ENCODE results near the gene ZNF512B.
"Not testable (repeated sequence)": the region's sequence is repeated elsewhere in the genome, so short reads cannot be mapped to it uniquely, and the experiment has no call there.

ZNF512B gene, protein sequence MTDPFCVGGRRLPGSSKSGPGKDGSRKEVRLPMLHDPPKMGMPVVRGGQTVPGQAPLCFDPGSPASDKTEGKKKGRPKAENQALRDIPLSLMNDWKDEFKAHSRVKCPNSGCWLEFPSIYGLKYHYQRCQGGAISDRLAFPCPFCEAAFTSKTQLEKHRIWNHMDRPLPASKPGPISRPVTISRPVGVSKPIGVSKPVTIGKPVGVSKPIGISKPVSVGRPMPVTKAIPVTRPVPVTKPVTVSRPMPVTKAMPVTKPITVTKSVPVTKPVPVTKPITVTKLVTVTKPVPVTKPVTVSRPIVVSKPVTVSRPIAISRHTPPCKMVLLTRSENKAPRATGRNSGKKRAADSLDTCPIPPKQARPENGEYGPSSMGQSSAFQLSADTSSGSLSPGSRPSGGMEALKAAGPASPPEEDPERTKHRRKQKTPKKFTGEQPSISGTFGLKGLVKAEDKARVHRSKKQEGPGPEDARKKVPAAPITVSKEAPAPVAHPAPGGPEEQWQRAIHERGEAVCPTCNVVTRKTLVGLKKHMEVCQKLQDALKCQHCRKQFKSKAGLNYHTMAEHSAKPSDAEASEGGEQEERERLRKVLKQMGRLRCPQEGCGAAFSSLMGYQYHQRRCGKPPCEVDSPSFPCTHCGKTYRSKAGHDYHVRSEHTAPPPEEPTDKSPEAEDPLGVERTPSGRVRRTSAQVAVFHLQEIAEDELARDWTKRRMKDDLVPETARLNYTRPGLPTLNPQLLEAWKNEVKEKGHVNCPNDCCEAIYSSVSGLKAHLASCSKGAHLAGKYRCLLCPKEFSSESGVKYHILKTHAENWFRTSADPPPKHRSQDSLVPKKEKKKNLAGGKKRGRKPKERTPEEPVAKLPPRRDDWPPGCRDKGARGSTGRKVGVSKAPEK

DNA sequence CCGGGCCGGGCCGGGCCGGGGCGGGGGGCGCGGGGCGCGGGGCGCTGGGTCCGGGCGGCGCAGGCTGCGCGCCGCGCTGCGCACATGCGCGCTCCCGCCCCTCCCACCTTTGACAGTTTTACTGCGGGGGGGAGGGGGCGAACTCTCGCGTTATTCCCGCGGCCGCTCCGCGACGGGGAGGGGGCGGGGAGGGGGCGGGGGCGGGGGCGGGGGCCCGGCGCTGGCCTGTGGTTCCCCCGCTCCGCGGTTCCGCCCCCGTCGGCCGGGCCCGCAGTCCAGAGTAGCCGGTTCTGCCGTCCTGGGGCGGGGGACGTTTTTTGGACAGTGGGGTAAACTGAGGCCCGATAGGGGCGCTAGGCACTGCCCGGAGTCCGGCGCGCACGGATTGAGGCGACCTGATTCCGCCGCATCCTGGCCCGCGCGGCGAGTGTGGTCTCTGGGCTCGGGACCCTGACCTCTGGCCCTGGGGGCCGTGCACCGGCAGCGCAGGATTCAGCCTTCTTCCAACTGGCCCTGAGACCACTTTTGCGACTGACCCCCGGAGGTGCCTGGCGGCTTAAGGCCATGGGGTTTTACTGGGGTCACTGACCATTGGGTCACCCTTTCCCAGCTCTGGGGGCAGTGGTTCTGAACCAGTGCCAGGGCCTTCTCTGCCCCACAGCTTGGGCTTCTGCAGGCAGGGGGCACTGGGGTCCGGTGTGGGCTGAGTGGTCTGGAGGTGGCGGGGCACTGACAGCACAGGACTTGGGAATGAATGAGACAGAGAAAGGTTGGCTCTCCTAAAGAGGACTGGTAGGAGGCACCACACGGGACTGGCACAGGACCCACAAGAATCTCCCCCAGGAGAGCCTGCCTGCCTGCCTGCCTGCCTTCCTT lies at the start of gene ZNF512B:
ZNF512B (minus strand) TSS at position 93 of the 876 bp plus-strand sequence. CDS start 1,980 bp downstream, outside the sequence.
- DNase-seq: peak; percentile 82

DNA sequence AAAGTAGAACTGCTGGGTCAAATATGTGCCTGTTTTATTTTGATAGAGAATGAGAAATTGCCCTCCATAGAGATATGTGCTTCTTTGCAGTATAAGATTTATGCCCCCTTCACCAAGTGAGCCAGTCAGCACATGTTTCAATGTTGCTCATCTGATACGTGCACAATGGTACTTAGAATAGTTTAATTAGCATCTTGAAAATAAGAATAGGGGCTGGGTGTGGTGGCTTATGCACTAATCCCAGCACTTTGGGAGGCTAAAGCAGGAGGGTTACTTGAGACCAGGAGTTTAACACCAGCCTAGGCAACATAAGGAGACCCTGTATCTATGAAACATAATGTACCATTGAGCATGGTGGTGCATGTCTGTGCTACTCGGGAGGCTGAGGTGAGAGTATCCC lies 45.9 kb upstream of the ZNF512B start:
- DNase-seq: no peak

DNA sequence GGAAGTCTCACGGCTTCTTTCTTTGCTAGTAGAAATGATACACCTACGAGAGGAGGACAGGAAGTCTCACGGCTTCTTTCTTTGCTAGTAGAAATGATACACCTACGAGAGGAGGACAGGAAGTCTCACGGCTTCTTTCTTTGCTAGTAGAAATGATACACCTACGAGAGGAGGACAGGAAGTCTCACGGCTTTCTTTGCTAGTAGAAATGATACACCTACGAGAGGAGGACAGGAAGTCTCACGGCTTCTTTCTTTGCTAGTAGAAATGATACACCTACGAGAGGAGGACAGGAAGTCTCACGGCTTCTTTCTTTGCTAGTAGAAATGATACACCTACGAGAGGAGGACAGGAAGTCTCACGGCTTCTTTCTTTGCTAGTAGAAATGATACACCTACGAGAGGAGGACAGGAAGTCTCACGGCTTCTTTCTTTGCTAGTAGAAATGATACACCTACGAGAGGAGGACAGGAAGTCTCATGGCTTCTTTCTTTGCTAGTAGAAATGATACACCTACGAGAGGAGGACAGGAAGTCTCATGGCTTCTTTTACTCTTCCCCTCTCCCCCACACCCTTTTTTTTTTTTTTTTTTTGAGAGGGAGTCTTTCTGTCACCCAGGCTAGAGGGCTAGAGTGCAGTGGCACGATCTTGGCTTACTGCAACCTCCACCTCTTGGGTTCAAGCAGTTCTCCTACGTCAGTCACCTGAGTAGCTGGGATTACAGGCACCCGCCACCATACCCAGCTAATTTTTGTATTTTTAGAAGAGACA lies 42.8 kb upstream of the ZNF512B start:
- not testable (repeated sequence) for DNase-seq

DNA sequence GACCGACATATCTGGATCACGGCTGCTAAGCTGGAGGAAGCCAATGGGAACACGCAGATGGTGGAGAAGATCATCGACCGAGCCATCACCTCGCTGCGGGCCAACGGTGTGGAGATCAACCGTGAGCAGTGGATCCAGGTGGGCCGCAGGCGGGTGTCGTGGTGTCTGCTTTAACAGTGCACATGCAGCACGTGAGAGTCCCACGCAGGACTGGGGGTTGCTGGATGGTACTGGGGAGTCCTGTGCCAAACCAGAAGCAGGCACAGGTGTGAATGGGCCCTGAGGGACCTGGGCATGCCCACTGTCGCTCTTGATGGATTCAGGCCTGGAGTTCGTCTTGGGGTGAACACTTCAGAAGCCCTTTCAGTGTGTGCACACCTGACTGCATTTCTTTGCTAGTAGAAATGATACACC lies 41.6 kb upstream of the ZNF512B start:
- no peak for DNase-seq

DNA sequence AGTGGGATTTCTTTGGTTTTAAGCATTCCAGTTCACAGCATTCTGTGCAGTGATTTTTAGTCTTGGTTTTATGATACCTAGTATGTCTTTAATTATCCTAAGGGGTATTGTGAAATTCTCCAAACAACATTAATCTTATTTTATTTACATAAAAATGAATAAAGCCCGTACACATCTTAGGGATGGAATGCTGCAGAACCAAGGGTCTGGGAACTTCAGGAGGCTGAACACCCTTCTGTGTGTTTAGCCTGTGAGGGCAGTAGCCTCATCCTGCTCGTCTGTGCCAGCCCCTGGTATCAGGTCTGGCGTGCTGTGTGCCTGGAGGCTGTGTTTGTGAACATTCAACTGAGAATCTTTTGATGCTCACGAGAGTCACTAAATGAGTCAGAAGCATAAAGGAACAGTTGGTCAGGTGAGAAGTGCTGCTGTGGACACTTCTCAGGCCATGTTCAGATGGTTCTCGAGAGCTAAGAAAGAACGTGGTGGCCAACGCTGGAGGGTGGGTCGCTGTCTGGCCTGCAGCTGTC lies 41.0 kb upstream of the ZNF512B start:
- no peak for DNase-seq

DNA sequence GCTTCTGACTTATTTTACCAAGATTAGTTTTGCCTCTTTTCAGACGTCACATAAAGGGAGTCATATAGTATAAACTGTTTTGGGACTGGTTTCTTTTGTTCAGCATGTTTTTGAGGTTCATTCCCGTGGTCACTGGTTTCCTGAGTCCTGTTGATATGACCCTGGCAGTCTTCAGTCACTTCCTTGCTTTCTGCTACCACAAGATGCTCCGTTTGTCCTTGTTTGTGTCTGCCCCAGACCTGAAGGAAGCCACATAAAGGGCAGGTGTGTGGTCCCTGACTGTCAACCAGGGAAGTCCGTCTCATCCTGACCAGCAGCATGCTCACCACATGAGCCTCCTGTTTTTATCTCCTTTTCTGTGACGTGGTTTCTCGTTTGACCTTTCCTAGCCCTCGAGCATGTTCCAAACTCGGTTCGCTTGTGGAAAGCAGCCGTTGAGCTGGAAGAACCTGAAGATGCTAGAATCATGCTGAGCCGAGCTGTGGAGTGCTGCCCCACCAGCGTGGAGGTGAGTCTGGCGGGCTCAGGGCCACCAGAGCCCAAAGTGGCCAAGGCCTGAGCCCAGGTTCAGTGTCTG lies 40.2 kb upstream of the ZNF512B start:
- no peak for DNase-seq

DNA sequence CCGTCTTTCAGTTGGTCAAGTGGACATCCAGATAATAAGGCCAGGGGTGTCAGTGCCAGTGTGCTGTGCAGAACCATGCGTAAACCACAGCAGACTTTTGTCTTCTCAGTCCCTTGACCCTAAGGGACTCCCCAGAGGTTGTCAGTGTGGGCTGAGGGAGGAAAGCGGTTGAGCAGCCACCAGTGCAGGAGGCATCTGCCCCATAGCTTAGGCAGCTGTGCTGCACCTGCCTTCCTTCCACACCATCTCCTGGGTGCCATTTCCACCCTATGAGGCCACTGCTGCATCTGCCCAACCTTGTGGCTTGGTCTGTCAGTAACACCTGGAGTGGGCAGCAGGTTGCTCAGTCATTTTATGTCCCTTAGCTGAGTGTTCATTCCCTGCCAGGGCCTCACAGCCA lies 37.2 kb upstream of the ZNF512B start:
- no peak for DNase-seq

DNA sequence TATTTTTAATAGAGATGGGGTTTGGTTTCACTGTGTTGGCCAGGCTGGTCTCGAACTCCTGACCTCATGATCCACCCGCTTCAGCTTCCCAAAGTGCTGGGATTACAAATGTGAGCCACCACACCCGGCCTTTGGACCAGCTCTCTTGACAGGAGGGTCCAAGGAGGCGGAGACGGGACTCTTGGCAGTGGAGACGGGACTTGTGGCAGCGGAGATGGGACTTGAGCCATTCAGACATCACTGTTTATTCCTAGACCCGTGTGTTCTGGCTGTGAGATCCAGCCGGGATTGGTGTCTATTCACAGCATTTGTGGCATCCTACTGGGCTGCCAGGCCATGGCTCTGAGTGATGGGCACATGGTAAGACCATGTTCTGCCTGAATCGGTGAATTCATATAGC lies 36.8 kb upstream of the ZNF512B start:
- DNase-seq: no peak

DNA sequence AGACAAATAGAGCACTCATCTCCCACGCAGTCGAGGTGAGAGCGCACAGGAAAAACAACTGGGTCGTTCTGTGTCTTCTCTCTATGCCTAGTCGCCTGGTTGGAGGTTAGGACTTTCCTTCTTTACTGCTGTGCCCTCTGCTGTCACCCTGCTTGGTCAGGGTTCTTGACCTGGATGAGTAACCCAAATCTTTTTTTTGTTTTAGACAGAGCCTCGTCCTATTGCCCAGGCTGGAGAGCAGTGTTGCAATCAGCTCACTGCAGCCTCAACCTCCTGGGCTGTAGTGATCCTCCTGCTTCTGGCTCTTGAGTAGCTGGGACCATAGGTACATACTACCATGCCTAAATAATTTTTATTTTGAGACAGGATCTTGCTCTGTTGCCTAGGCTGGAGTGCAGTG lies 35.7 kb upstream of the ZNF512B start:
- DNase-seq: no peak

DNA sequence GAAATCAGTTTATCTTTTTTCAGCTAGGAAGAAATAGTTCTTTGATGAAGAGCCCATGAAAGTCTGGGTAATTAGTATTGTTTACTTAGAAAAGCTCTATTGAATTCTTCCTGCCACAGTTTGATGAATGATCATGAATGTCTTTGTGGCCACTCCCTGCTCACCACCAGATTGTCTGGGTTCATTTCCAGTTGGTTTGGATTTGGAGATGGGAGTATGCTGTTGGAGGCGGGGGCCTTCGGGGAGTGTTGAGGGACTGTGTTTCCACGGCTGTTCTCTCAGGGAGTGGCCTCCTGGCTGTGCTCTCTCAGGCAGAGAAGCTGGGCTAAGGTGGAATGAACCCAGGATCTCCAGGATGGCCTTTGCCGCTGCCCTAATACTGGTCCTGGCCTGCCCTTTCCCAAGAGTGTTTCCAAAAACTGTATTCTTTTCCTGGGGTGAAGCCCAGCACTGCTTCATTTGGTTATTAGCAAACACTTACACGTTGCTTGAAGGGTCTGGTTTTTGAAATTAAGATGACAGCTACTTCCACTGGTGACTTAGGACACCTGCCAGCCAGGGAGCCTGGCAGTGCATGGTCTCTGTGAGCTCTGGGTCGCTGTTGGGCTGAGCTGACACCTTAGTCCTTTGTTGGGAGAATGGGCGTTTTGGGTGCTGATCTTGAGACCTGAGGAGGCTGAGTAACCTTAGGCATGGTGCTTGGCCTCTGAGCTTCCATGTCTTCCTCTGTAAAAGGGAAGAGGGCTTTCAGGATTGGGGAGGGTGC lies 34.4 kb upstream of the ZNF512B start:
- DNase-seq: no peak

DNA sequence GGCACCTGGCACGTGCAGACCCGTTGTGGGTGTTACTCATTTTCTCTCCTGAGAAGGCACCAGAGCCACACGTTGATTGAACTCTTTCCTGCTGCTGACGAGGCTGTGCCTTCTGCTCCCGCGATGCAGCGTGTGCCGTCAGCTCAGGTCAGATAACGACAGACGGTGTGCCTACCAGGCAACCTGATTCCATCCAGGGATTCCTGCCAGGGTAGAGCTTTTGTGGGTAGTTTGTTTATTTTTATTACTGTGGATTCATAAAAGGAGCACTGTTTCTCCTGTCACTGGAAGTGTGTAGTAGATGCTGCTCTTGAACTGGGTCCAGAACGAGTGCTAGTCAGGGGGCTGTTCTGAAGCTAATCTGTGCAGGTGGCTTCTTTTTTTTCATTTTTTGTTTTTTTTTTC lies 31.9 kb upstream of the ZNF512B start:
- no peak for DNase-seq

DNA sequence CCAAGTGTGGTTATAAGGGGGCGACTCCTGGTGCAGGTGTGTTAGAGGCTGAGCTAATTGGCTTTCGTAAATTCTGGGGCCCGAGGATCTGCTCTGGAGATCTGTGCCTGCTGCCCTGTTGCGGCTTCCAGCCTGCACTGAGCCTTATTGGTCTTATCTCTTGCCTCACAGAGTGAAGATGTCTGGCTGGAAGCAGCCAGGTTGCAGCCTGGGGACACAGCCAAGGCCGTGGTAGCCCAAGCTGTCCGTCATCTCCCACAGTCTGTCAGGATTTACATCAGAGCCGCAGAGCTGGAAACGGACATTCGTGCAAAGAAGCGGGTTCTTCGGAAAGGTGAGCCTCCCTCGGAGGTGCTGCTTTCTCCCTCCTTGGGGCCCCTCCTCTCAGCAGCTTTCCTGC lies 31.2 kb upstream of the ZNF512B start:
- DNase-seq: no peak

DNA sequence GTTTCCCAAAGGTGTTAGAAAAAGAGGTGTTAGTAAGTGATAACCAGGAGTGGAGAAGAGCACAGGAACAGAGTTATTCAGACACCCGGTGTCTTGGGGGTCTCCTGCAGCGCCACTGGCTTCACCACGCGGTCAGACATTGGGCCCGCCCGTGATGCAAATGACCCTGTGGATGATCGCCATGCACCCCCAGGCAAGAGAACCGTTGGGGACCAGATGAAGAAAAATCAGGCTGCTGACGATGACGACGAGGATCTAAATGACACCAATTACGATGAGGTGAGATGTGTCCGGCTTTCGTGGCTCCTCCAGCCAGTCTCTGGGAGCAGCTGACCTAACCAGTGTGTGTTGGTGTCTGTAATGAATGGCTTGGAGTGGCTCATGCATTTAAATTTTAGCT lies 13.2 kb upstream of the ZNF512B start:
- no peak for DNase-seq

DNA sequence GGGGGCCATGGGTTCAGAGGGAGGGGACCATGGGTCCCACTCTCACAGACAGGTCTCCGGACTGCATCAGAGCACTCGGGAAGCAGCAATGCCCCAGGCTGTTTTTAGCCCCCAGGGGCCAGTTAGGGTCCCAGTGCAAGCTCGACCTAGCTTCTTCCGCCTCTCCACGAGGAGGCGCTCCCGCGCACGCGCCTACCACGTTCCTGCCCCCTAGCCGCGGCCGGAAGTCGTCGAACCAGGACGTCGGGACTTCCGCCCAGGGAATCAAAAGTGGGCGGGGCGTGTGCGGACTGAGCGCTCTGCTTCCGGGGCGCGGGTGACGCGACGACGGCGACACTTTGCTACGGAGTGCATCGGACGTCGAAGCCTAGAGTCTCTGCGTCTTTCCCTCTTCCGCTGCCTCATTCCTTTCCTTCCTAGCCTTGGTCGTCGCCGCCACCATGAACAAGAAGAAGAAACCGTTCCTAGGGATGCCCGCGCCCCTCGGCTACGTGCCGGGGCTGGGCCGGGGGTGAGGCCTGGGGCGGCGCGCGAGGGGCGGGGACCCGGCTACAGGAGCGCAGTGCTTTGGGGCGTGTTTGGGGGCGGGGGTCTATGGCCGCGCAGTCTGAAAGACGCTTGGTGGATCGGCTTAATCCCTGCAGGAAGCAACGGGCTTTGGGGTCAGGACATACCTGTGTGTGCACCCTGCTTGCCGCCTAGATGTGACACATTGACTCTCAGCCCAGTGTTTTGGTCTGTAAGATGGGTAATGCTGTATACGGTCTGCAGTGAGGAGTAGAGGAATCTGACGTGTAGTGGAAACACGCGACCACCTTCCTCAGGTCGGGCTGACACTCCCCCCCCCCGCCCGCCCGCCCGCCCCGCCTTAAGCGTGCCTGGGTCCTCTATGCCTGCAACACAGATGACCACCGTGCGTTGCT lies 11.3 kb upstream of the ZNF512B start, which contains the start of gene PRPF6:
PRPF6 (plus strand) TSS at position 327 of the 923 bp plus-strand sequence; CDS start at position 441, 114 bp downstream.
- DNase-seq: peak; percentile 97

DNA sequence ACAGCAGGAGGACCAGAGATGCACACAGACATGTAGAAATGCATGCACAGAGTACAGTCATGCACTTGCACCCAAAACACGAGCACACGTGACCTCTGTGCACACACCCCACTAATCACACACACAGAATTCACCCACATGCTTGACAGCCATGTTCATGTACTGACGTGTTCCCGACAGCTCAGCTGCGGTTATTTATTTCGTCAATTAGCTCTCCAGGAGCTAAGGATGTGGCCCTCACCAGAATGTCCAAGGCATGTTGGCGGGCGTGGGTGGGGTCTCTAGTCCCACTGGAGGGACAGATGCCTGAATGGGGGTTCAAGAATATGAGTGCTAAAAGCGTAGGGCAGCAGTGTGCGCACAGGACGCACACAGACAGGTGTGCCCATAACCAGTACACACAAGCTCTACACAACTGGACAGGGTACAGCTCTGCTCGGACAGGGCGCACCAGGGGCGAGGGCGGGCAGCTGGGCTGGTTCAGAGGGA lies 10.6 kb upstream of the ZNF512B start:
- DNase-seq: peak; percentile 36

DNA sequence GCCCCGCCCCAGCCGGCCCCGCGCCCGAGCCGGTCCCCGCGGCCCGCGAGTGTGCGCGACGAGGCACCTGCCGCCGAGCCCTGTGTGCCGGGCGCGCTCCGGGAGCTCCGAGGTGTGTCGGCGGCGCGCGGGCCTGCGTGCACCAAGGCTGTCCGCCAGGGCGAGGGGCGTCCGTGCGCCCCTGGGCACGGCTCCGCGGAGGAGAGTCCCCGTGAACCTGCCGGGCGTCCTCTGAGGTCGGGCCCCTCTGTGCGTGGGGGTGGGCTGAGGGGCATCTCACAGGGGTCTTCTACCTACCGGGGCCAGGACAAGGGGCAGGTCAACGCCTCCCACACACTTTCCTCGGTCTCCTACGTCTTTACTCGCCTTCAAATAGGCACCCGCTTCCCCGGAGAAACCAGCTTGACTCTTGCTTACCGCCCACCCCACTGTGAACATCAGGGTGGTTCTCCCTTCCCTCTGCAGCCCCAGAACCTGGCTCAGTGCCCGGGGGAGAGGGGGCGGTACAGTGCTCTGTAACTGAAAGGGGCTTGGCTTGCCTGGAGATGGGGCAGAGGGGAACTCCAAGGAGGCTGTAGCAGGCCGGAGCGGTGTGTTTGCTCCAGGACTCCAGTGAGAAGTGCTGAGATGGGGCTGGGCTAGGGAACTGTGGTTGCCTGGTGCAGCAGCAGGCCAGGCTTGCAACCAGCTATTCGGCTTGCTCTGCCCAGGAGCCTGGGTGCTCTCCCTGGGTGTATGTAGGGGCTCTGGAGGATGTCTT lies 10.0 kb upstream of the ZNF512B start, which contains the start of gene SAMD10:
SAMD10 (minus strand) TSS at position 86 of the 760 bp plus-strand sequence. CDS start 175 bp downstream, outside the sequence.
- DNase-seq: peak; percentile 72

DNA sequence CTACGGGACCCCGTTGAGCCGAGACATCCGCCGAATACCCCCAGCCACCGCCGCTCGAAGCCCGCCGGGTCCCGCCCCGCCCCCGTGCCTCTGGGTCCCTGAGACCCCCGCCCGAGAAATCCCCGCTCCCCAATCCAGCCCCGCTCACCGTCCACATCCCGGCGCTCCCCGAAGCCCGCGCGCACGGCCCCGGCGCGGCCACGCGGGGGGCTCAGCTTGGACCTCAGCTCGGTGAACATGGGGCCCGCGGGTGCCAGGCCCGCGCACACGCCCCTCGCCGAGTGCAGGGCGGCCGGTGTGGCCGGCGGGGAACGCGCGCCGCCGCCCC lies 9.5 kb upstream of the ZNF512B start:
- DNase-seq: peak; percentile 15
